GM12891 (cell line): ENCODE results near the gene GPR152.

Source experiments
- DNase-seq: peaks from one replicate; pipeline ENCODE4 v3.0.0; 2011; ENCODE audit warnings: low spot score; ENCODE audit not compliant: insufficient read length
- FAIRE-seq: peaks from 2 replicates; lab custom pipeline; 2011; peaks lifted over from hg19 to GRCh38; lab: Jason Lieb, UNC
- PAX5 ChIP-seq: IDR thresholded peaks from 2 replicates; pipeline ENCODE4 v1.6.1; 2011; ENCODE audit warnings: low read length, moderate library complexity, mild to moderate bottlenecking; ENCODE audit not compliant: insufficient read depth, severe bottlenecking
- POLR2A ChIP-seq: IDR thresholded peaks from 2 replicates; pipeline ENCODE4 v1.6.1; 2011; ENCODE audit warnings: low read depth, low read length, control low read depth
- POLR2AphosphoS5 ChIP-seq: IDR thresholded peaks from 2 replicates; pipeline ENCODE4 v1.6.1; 2011; ENCODE audit warnings: low read depth, low read length, control low read depth
- POU2F2 ChIP-seq: IDR thresholded peaks from 2 replicates; pipeline ENCODE4 v1.6.1; 2011; ENCODE audit warnings: low read depth, mild to moderate bottlenecking, control low read depth, low read length, moderate library complexity
- SPI1 ChIP-seq: IDR thresholded peaks from 2 replicates; pipeline ENCODE4 v1.6.1; 2011; ENCODE audit warnings: low read depth, low read length, control low read depth
- TAF1 ChIP-seq: IDR thresholded peaks from 2 replicates; pipeline ENCODE4 v1.6.1; 2011; ENCODE audit warnings: low read depth, low read length, control low read depth

GPR152 gene

DNA sequence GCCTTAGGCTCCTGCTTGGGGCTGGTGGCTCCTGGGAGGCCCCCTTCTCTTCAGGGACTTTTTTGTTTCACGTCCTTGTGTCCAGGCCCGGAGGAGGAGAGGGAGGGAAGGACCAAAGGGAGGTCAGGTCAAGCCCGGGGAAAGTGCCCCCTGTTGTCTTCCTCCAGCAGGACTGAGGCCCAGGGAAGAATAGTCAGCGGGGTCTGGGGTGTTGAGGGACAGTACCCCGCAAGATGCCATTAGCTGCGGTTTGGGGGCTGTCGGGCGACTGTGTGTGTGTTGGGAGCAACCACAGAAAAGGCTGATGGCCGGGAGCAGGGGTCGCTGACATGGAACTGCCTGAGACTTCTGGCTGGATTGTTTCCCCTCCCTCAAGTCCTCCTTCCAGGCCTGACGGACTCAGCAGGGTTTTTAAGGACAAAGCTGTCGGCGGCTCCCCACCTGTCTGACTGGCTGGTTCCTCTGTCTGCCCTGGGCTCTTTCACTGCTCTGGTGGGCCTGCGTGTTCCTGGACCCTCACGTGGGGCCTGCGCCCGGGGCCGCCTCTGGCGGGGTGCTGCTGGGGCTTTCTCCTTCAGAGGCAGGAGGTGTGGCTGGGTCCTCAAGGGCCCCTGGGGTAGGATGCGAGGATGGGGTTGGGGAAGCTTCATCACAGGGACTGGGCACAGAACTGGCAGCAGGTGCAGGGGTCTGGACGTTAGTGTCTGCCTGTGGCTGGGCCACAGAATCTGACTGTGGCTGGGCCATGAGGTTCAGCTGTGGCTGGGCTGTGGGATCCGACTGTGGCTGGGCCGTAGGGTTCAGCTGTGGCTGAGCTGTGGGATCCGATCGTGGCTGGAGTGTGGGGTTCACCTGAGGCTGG lies 1.5 kb downstream of the GPR152 start:
- FAIRE-seq (no peak), DNase-seq (no peak)
- TF ChIP-seq TAF1 (no peak), SPI1 (no peak), POLR2AphosphoS5 (no peak), POLR2A (no peak), PAX5 (no peak), POU2F2 (no peak)

DNA sequence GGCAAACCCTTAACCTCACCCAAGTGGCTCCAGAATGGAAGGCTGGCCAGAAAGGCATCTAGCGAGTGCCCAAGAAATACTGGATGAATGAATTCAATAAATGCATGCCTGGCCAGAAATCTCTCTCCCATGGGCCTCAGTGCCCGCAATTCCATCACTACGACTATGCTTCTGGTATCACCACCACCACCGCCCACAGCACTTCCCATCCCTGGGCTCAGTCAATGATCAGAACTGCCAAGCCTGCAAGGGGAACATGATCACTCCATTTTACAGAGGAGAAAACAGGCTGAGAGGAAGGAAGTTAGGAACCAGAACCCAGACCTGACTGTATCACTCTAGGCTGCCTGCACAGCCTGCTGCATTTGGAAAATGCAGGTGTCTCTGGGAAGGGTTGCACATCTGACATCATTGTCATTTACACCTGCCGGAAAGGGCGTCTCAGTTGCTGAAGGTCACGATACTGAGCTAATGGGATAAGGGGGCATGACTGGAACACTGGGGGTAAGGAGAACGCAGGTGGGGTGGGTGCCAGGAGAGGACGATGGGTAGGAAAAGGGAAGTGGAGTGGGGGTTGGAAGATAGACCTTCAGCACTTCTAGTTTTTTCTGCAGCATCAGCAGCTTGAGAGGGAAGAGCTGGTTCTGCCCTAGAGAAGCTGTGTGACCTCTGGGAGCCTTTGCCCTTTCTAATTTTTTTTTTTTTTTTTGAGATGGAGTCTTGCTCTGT lies 3.2 kb downstream of the GPR152 start:
- DNase-seq (no peak), FAIRE-seq (no peak)
- TF ChIP-seq POLR2A (no peak), SPI1 (0 out of 2 replicates have a peak, but pooled peaks have one; percentile 13)

DNA sequence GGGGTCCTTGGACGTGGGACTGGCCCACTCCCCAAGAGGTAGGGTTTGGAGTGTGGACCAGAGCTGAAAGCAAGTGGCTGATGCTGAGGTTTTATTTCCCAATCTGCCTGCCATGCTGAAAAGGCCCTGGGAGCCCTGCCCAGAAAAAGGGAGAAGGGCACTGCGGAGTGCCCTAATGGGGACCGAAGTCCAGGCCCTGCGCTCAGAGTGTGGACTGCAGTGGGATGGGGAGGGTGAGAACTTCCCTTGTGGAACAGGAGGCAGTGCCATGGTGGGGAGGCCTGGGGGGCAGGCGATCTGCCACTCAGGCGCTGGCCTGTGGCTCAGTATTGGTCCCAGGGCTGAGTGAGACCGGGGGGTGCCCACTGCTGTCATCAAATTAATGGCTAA lies 4.3 kb downstream of the GPR152 start:
- DNase-seq = no peak
- TF ChIP-seq POLR2AphosphoS5 = no peak
- no peak for TF ChIP-seq SPI1
- no peak for TF ChIP-seq POU2F2
- no peak for TF ChIP-seq PAX5
- no peak for TF ChIP-seq TAF1
- TF ChIP-seq POLR2A = no peak
- FAIRE-seq = no peak

DNA sequence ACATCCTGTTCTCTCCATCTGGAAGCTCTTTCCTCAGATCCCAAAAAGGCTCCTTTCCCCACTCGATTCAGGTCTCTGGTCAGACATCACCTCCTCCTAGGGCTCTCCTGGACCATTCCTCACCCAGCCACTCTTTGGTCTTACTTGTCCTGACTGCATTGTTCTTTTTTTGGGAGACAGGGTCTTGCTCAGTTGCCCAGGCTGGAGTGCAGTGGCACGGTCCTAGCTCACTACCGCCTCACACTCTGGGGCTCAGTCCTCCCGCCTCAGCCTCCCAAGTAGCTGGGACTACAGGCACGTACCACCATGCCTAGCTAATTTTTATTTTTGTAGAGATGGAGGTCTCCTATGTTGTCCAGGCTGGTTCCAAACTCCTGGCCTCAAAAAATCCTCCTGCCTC lies 7.0 kb downstream of the GPR152 start:
- no peak for DNase-seq
- TF ChIP-seq SPI1 (no peak), POLR2A (no peak), POU2F2 (no peak), POLR2AphosphoS5 (no peak), PAX5 (no peak), TAF1 (no peak)
- FAIRE-seq = no peak

DNA sequence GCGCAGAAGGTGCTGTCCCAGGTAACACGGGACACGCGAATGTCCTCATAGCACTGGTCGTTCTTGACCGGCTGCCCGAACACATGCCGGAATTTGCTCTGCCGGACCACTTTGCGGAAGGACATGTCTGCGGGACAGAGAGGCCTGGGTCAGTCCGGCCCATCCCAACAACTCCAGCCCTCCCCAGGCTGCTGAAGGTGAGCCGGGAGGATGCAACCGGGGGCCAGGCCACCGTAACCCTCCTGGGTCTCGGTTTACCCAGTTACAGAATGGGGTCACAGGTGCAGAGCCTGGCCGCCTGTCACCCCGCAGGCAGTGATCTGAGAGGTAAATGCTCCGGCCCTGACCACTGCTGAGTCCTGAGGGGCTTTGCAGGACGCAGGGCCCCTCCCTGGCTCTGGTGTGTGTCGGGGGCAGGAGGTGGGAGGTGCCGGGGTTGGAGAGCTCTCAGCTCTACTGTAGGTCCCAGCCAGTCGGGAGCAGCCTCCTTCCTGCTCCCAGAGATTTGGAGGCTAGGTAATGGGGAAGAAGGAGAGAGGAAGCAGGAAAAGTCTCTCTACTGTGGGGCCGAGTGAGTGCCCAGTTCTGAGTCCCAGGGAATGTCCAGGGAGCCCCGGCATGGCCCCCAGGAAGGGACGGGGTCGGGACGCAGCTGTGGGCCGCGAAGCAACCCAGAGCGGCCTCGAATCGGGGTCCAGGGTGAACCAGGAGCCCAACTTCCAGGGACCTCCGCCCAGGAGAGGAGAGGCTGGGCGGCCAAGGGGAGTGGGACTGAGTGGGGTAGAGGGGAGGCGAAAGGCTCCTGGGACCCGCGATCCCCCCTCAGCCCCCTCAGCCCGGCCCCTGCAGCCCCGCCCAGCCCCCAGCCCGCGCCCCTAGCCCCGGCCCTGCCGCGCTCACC lies 9.8 kb downstream of the GPR152 start:
- FAIRE-seq = no peak
- DNase-seq = no peak
- no peak for TF ChIP-seq SPI1
- TF ChIP-seq POLR2AphosphoS5 = no peak
- no peak for TF ChIP-seq PAX5
- no peak for TF ChIP-seq POLR2A
- TF ChIP-seq TAF1 = no peak
- TF ChIP-seq POU2F2 = no peak

DNA sequence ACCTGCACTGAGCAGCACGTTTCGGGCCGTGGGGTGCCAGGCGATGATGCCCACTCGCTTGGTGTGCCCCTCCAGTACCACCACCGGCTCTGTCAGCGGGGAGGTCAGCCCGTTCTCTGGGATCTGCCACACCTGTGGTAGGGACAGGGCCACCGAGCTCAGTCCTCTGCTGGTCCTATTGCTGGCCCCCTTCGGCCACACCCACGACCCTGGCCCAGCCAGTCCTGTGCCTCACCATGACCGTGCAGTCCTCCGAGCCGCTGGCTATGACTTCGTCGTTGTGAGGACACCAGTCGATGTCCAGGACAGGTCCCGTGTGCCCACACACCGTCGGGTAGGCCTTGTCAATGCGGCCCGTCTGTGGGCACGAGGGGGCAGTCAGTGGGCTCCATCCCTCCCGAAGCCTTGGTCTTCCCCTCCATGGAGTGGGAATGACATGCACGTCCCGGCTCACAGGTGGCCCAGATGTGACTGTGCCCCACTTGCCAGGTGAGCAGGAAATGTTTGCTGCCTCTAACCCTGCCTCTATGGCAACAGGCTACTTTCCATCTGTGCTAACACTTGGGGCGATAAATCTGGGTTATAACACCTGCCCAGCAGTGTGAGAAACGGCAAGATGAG lies 10.7 kb downstream of the GPR152 start:
- FAIRE-seq (peak; percentile 71), DNase-seq (no peak)
- TF ChIP-seq POLR2AphosphoS5 (0 out of 2 replicates have a peak, but pooled peaks have one; percentile 54), POLR2A (no peak)

DNA sequence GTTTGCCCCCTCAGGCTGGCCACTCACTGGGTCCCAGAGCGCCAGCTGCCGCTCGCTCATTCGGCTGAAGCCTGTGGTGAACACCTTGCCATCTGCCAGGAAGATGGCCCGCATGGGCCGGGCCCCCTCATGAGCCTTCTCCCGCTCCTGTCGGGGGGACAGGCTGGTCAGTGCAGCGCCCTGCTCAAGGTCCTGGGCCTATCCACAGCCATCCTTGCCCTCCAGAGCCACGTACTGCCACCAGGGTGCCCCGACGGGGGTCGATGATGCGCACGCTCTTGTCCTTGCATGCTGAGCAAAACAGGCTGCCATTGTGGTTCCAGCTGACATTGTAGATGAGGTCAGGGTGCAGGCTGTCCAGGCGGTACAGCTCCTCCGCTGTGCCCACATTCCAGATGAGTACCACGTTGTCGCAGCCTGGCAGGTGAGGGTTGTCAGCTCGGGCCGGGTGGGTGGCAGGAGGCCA lies 11.4 kb downstream of the GPR152 start:
- no peak for TF ChIP-seq POLR2AphosphoS5
- no peak for TF ChIP-seq TAF1
- no peak for TF ChIP-seq SPI1
- TF ChIP-seq POU2F2 = no peak
- no peak; the same call in 1 of the 2 replicates for TF ChIP-seq POLR2A
- no peak for TF ChIP-seq PAX5
- DNase-seq = no peak
- FAIRE-seq = peak; percentile 43

DNA sequence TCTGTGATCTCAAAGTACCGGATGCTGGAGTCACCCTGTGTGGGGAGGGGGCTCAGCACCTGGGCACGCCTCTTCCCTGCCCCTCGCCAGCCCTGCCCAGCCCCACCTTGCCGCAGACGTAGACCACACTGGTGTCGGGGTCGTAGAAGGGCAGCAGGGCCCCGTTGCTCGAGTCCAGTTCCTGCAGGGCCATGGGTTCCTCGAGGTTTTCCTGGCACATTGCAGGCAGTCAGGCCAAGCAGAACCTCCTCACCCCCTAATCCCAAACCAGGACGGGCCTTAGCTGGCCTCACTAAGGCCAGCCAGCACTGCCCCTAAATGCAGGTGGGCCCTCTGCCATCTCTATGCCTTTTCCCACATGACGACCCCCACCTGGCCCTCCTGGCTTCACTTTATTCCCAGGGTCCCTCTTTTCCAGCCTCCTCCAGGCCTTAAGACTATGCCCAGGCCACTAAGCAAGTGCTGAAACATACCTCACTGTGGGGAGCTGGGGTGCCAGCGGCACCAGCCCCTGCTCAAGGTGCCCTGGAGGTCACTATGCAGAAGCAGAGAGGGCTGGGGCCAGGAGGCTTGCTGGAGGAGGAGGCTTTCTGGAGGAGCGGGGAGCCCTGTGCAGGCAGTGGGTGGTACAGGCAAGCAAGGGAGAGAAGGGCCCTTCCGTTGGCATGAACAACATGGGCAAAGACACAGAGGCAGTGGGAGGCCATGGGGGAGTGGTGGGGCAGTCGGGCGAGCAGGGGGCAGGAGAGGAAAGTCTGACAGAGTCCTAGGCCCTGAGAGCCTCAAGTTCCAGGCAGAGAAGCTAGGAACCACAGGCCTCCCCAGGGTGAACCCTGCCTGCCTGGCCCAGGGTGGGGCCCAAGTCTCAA lies 12.1 kb downstream of the GPR152 start:
- DNase-seq (no peak), FAIRE-seq (peak; percentile 13)
- TF ChIP-seq POU2F2 (0 out of 2 replicates have a peak, but pooled peaks have one; percentile 23), POLR2AphosphoS5 (no peak; the same call in 1 of the 2 replicates)
